ENCODE measurements around the gene ANAPC15. TPM values are rescaled to one million over a fixed set of nuclear protein-coding genes. Genes with fewer than 3 reads are reported as not detected.
A peak's percentile ranks its signal among the peaks of the same experiment; 100 is the strongest.

The ANAPC15 gene
- total and polyA plus RNA-seq, 9 of the 15 experiments (the other 6 are each of a cell fraction or from before 2014, with no cell fraction given), result 53.0 to 254 (median 75.7) TPM

DNA sequence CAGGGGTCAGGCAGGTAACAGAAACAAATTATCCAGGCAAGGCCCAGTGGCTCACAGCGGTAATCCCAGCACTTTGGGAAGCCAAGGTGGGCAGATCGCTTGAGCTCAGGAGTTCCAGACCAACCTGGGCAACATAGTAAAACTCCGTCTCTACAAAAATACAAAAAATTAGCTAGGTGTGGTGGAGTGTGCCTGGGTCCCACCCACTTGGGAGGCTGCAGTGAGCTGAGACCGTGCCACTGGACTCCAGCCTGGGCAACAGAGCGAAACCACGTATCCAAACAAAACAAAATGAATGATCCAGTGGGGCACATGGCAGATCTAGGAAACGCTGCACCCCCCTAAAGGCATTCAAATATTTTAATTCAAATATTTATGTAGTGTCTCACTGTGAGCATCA, 42.0 kb downstream of the ANAPC15 start:
- Histone ChIP-seq H3K27me3 (ENCODE audit: control insufficient read depth in 2 of 2, insufficient read depth in 2 of 2, low read length in 2 of 2) (no peaks in the 10 kb centered on the region), H3K36me3 (ENCODE audit: control insufficient read depth, insufficient read depth, low read length) (peaks cover 56% of the 10 kb centered on the region), H2AFZ (ENCODE audit: low read depth, low read length) (no peak overlapping the region), H3K79me2 (ENCODE audit: control insufficient read depth, insufficient read depth, low read length) (peaks cover 85% of the 10 kb centered on the region), H3K9me1 (ENCODE audit: control insufficient read depth, insufficient read depth, low read length) (peaks cover 4% of the 10 kb centered on the region), H3K9ac (ENCODE audit: insufficient read depth in 1 of 2, low read depth in 2 of 2, low read length in 2 of 2) (0 out of 4 replicates have a peak overlapping the region, but pooled peaks of 1 of the 2 experiments have one; percentile 11), H4K20me1 (replicated peaks; ENCODE audit: control insufficient read depth, insufficient read depth, low read length) (no peaks in the 10 kb centered on the region; the same call in 1 of the 2 replicates), H3K27ac (ENCODE audit: extremely low read depth, low read depth, low read length) (peak overlapping the region; percentile 34; the same call in 1 of the 3 replicates), H3K9me3 (replicated peaks; ENCODE audit: control insufficient read depth, insufficient read depth, low read depth, low read length) (no peaks in the 10 kb centered on the region), H3K4me3 (no peak overlapping the region), H3K4me1 (replicated peaks in 1 of 2; ENCODE audit: control insufficient read depth in 2 of 2, insufficient read depth in 2 of 2, low read length in 2 of 2) (peaks cover 8 to 17% of the 10 kb centered on the region in 2 experiments; a peak in 4 of 5 replicates), H3K4me2 (ENCODE audit: insufficient read depth, low read length) (no peak overlapping the region)
- ChIA-PET POLR2A (interaction anchor here (0.7 to 3.1 kb wide), 5 partner anchors 8 to 42 kb away, joined by 3 to 13 read pairs (median 3); partner anchors contain the start of gene ANAPC15), CTCF (ENCODE audit: low intra/inter-chr PET ratio) (no interaction called here)
- ATAC-seq, result no peak
- DNase-seq (ENCODE audit: extremely low read depth in 1 of 4, low spot score in 3 of 4), result no peak
- in situ Hi-C loops (cut with MboI) (no loop called here), intact Hi-C loops (cut with micrococcal nuclease) (no loop called here)
- WGBS (ENCODE audit: insufficient coverage, low coverage, missing lambda C conversion rate), result 92% methylated on average over 7 of the region's 7 CpGs
- no peak for FAIRE-seq
- BruUV-seq (replicated peaks), result no TSS peak
- TF ChIP-seq ELK3 (CRISPR knock-in tag; IDR thresholded peaks at IDR 0.05) (no peak), REST (IDR thresholded peaks at IDR 0.05; ENCODE audit: borderline replicate concordance) (no peak), REST (CRISPR knock-in tag; IDR thresholded peaks at IDR 0.05; ENCODE audit: low read depth) (no peak), ZFPM2 (CRISPR knock-in tag; IDR thresholded peaks at IDR 0.05) (no peak)
- TF ChIP-seq, protein P1, sequence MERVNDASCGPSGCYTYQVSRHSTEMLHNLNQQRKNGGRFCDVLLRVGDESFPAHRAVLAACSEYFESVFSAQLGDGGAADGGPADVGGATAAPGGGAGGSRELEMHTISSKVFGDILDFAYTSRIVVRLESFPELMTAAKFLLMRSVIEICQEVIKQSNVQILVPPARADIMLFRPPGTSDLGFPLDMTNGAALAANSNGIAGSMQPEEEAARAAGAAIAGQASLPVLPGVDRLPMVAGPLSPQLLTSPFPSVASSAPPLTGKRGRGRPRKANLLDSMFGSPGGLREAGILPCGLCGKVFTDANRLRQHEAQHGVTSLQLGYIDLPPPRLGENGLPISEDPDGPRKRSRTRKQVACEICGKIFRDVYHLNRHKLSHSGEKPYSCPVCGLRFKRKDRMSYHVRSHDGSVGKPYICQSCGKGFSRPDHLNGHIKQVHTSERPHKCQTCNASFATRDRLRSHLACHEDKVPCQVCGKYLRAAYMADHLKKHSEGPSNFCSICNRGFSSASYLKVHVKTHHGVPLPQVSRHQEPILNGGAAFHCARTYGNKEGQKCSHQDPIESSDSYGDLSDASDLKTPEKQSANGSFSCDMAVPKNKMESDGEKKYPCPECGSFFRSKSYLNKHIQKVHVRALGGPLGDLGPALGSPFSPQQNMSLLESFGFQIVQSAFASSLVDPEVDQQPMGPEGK (CRISPR knock-in tag; IDR thresholded peaks at IDR 0.05; ENCODE audit: borderline replicate concordance), result no peak
- TF ChIP-seq, protein P2, sequence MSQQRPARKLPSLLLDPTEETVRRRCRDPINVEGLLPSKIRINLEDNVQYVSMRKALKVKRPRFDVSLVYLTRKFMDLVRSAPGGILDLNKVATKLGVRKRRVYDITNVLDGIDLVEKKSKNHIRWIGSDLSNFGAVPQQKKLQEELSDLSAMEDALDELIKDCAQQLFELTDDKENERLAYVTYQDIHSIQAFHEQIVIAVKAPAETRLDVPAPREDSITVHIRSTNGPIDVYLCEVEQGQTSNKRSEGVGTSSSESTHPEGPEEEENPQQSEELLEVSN (IDR thresholded peaks at IDR 0.05; ENCODE audit: borderline replicate concordance in 1 of 2, extremely low read depth in 1 of 2, insufficient read depth in 1 of 2, insufficient read length in 1 of 2, low read depth in 1 of 2, low read length in 1 of 2, poor library complexity in 1 of 2, severe bottlenecking in 1 of 2), result no peak
- TF ChIP-seq, protein P3, sequence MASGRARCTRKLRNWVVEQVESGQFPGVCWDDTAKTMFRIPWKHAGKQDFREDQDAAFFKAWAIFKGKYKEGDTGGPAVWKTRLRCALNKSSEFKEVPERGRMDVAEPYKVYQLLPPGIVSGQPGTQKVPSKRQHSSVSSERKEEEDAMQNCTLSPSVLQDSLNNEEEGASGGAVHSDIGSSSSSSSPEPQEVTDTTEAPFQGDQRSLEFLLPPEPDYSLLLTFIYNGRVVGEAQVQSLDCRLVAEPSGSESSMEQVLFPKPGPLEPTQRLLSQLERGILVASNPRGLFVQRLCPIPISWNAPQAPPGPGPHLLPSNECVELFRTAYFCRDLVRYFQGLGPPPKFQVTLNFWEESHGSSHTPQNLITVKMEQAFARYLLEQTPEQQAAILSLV (tag; IDR thresholded peaks at IDR 0.05), result no peak
